H1 (cell line): ENCODE measurements around the gene SHISA7. TPM values are rescaled to one million over a fixed set of nuclear protein-coding genes. Genes with fewer than 3 reads are reported as not detected.

Experiments used
- BACH1 ChIP-seq: IDR thresholded peaks from 2 replicates; pipeline ENCODE4 v1.6.1; 2012; ENCODE audit warnings: low read length, improper control_type of control experiment
- BRCA1 ChIP-seq: IDR thresholded peaks from 2 replicates; pipeline ENCODE4 v1.6.1; 2012; ENCODE audit warnings: low read depth, low read length, improper control_type of control experiment
- EGR1 ChIP-seq: IDR thresholded peaks from 2 replicates; pipeline ENCODE4 v1.6.1; 2011; ENCODE audit warnings: low read depth, low read length, borderline replicate concordance
- GTF2F1 ChIP-seq: IDR thresholded peaks from 2 replicates; pipeline ENCODE4 v1.6.1; 2012; ENCODE audit warnings: low read depth, low read length, improper control_type of control experiment, borderline replicate concordance
- POU5F1 ChIP-seq: IDR thresholded peaks from 2 replicates; pipeline ENCODE4 v1.6.1; 2011; ENCODE audit warnings: low read depth, mild to moderate bottlenecking, low read length, moderate library complexity
- RFX5 ChIP-seq: IDR thresholded peaks from 2 replicates; pipeline ENCODE4 v1.6.1; 2011; ENCODE audit warnings: low read depth, low read length, improper control_type of control experiment, borderline replicate concordance
- RNF2 ChIP-seq: fragments of 200-900, 300-1000 bp; sonication (generic); IDR thresholded peaks from 2 replicates; pipeline ENCODE4 v1.7.1; 2016; ENCODE audit warnings: borderline replicate concordance, low read depth, mild to moderate bottlenecking, antibody characterized with exemption, low read length; ENCODE audit not compliant: poor library complexity, severe bottlenecking; ENCODE audit errors: missing control alignments
- SIN3A ChIP-seq, 2 experiments: IDR thresholded peaks in 1 of 2; conservative IDR thresholded peaks in 1 of 2; 2 replicates each; pipeline ENCODE4 v1.6.1; 2011 to 2012; ENCODE audit warnings: low read length in 2 of 2, improper control_type of control experiment in 1 of 2, low read depth in 1 of 2, mild to moderate bottlenecking in 1 of 2
- SIRT6 ChIP-seq: IDR thresholded peaks from one replicate; pipeline ENCODE4 v1.7.1; 2012; ENCODE audit warnings: low read length, inconsistent platforms
- SIX5 ChIP-seq: IDR thresholded peaks from 2 replicates; pipeline ENCODE4 v1.6.1; 2011; ENCODE audit warnings: mild to moderate bottlenecking, low read depth, low read length
- USF2 ChIP-seq: IDR thresholded peaks from 2 replicates; pipeline ENCODE4 v1.6.1; 2011; ENCODE audit warnings: low read length, improper control_type of control experiment
- polyA plus RNA-seq, 7 experiments: library from polyadenylated mRNA; depleted of rRNA in 3 of 7; stranded (reverse) in 5 of 7; unstranded in 2 of 7; fragments of >200 nt in 5 of 7; fragments of 200-250 nt in 2 of 7; gene quantifications; 1 replicate in 5 of 7; 2 replicates in 1 of 7; 4 replicates in 1 of 7; pipeline versions ENCODE4 v1.2.1 to v1.2.3, GENCODE V29; 2011 to 2013; ENCODE audit warnings: missing spikeins in 2 of 7, mixed read lengths in 2 of 7
- total RNA-seq: library from RNA; stranded (reverse); fragmentation: NEBNext Ultra II Directional; extraction: Animal tissue kit (Norgen Biotek cat#: 25700); gene quantifications from 2 replicates; pipeline ENCODE4 v1.2.1, GENCODE V29; 2021

The SHISA7 gene
- total and polyA plus RNA-seq, 2 of the 8 experiments (the other 6 are each of a cell fraction or from before 2014, with no cell fraction given), result 0.76 to 1.0 TPM

GRCh38 chr19:55474269-55475265, 31.5 kb upstream of the SHISA7 start (continued):
- no peak for TF ChIP-seq BRCA1
- TF ChIP-seq POU5F1, result no peak
- no peak for TF ChIP-seq RNF2
- no peak for TF ChIP-seq SIN3A (conservative IDR thresholded peaks at IDR 0.05 in 1 of 2, IDR thresholded peaks at IDR 0.05 in 1 of 2; ENCODE audit: low read depth in 1 of 2, low read length in 2 of 2)
- no peak for TF ChIP-seq GTF2F1
- TF ChIP-seq SIX5, result no peak
- TF ChIP-seq SIRT6, result no peak
- TF ChIP-seq BACH1, result no peak
- TF ChIP-seq EGR1, result no peak
- no peak for TF ChIP-seq RFX5
- TF ChIP-seq USF2, result no peak
